H1 (cell line): Measurements from ENCODE around the gene UBE2Q2.

Experiments
- ATF3 ChIP-seq: IDR thresholded peaks from 2 replicates; pipeline ENCODE4 v1.6.1; 2011; ENCODE audit warnings: low read depth, mild to moderate bottlenecking, low read length; ENCODE audit not compliant: insufficient read depth
- CEBPB ChIP-seq: IDR thresholded peaks from 2 replicates; pipeline ENCODE4 v1.6.1; 2012; ENCODE audit warnings: low read depth, low read length
- CHD2 ChIP-seq: IDR thresholded peaks from 2 replicates; pipeline ENCODE4 v1.6.1; 2012; ENCODE audit warnings: low read length, improper control_type of control experiment
- EGR1 ChIP-seq: IDR thresholded peaks from 2 replicates; pipeline ENCODE4 v1.6.1; 2011; ENCODE audit warnings: low read depth, low read length, borderline replicate concordance
- EP300 ChIP-seq, 2 experiments: IDR thresholded peaks; 1 replicate in 1 of 2; 2 replicates in 1 of 2; pipeline ENCODE4 v1.6.1; 2011 to 2012; ENCODE audit warnings: low read depth in 2 of 2, low read length in 2 of 2, mild to moderate bottlenecking in 2 of 2, borderline replicate concordance in 1 of 2, inconsistent platforms in 1 of 2, moderate library complexity in 1 of 2
- FOSL1 ChIP-seq: IDR thresholded peaks from 2 replicates; pipeline ENCODE4 v1.6.1; 2011; ENCODE audit warnings: mild to moderate bottlenecking, low read depth, low read length, moderate library complexity; ENCODE audit not compliant: insufficient read depth
- KDM1A ChIP-seq: fragments of 200-600, 300-600 bp; sonication (generic); IDR thresholded peaks from 2 replicates; pipeline ENCODE4 v1.7.1; 2016; ENCODE audit warnings: mild to moderate bottlenecking, low read length, borderline replicate concordance
- PHF8 ChIP-seq: fragments of 200-600 bp; sonication (generic); conservative IDR thresholded peaks from 2 replicates; pipeline ENCODE4 v1.7.1; 2012; ENCODE audit warnings: low read depth, mild to moderate bottlenecking, inconsistent platforms, low read length, moderate library complexity
- POLR2A ChIP-seq, 2 experiments: IDR thresholded peaks; 1 replicate in 1 of 2; 2 replicates in 1 of 2; pipeline ENCODE4 v1.6.1; 2011; ENCODE audit warnings: low read depth in 2 of 2, low read length in 2 of 2, mild to moderate bottlenecking in 2 of 2; ENCODE audit errors: control extremely low read depth in 1 of 2
- RFX5 ChIP-seq: IDR thresholded peaks from 2 replicates; pipeline ENCODE4 v1.6.1; 2011; ENCODE audit warnings: low read depth, low read length, improper control_type of control experiment, borderline replicate concordance
- SP4 ChIP-seq: IDR thresholded peaks from 2 replicates; pipeline ENCODE4 v1.6.1; 2012; ENCODE audit warnings: low read length, inconsistent platforms
- SRF ChIP-seq: IDR thresholded peaks from 2 replicates; pipeline ENCODE4 v1.6.1; 2011; ENCODE audit warnings: mild to moderate bottlenecking, low read depth, low read length, moderate library complexity
- TBP ChIP-seq: IDR thresholded peaks from 2 replicates; pipeline ENCODE4 v1.6.1; 2011; ENCODE audit warnings: low read depth, low read length, improper control_type of control experiment
- TF ChIP-seq, protein P1 (sequence below), 3 experiments: IDR thresholded peaks; 1 replicate in 2 of 3; 2 replicates in 1 of 3; pipeline versions ENCODE4 v1.5.1 to v1.6.1; 2011; ENCODE audit warnings: low read length in 3 of 3, mild to moderate bottlenecking in 3 of 3, inconsistent platforms in 2 of 3, low read depth in 1 of 3, moderate library complexity in 1 of 3; ENCODE audit not compliant: insufficient read depth in 1 of 3; ENCODE audit errors: control extremely low read depth in 1 of 3

GRCh38 chr15:75900577-75900976 lies 57.3 kb downstream of the UBE2Q2 start:
- TF ChIP-seq, protein P1, sequence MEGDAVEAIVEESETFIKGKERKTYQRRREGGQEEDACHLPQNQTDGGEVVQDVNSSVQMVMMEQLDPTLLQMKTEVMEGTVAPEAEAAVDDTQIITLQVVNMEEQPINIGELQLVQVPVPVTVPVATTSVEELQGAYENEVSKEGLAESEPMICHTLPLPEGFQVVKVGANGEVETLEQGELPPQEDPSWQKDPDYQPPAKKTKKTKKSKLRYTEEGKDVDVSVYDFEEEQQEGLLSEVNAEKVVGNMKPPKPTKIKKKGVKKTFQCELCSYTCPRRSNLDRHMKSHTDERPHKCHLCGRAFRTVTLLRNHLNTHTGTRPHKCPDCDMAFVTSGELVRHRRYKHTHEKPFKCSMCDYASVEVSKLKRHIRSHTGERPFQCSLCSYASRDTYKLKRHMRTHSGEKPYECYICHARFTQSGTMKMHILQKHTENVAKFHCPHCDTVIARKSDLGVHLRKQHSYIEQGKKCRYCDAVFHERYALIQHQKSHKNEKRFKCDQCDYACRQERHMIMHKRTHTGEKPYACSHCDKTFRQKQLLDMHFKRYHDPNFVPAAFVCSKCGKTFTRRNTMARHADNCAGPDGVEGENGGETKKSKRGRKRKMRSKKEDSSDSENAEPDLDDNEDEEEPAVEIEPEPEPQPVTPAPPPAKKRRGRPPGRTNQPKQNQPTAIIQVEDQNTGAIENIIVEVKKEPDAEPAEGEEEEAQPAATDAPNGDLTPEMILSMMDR (IDR thresholded peaks at IDR 0.05; ENCODE audit: control extremely low read depth in 1 of 3, insufficient read depth in 1 of 3, low read depth in 1 of 3, low read length in 3 of 3): no peak
- TF ChIP-seq EP300 (IDR thresholded peaks at IDR 0.05; ENCODE audit: borderline replicate concordance in 1 of 2, low read depth in 2 of 2, low read length in 2 of 2) (no peak), POLR2A (IDR thresholded peaks at IDR 0.05; ENCODE audit: control extremely low read depth in 1 of 2, low read depth in 2 of 2, low read length in 2 of 2) (no peak), SP4 (no peak), SRF (no peak), RFX5 (no peak), CHD2 (no peak), CEBPB (no peak), KDM1A (no peak), EGR1 (no peak), ATF3 (no peak), FOSL1 (no peak), PHF8 (no peak), TBP (no peak)
